ENCODE results near the gene STMP1. TPM values are rescaled to one million over a fixed set of nuclear protein-coding genes. Genes with fewer than 3 reads are reported as not detected.

Gene STMP1
- total RNA-seq, 2 donors from 2014 or later = 15.7 to 20.7 TPM

DNA sequence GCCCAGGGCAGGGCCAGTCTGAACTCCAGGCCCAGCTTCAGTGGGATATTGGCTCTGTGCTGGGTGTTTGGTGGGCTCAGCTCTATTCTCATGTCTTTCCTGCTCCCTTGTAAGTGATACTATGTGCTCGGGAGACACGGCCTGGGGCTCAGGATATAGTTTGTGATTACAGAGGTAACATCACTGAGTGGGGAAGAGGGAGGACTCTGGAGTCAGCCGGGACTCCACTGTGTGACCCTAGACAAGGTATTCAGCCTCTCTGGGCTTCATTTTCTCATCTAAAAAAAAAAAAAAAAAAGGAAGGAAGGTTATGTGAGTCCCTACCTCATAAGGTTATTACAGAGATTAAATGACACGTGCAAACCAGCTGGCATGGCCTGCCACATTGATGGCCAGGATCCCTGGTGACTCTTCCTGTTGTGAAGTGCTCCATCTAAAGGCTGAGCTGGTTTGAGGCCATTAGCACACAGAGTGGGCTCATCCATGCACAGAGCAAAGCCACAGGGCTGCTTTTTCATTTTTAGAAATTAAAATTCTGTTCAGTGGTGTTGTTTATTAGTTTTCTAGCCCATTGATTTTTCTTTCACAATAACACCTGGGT, 50.0 kb downstream of the STMP1 start:
- H3K36me3 Mint-ChIP-seq (ENCODE audit: low read depth) = no peaks in the 10 kb centered on the region
- no peaks in the 10 kb centered on the region for H3K4me1 Mint-ChIP-seq
- no peak overlapping the region for H3K4me3 Mint-ChIP-seq
- ATAC-seq = no peak
- peaks cover 4% of the 10 kb centered on the region for H3K27me3 Mint-ChIP-seq
- H3K9me3 ChIP-seq (ENCODE audit: control insufficient read depth, low read length, poor library complexity, severe bottlenecking) = no peaks in the 10 kb centered on the region
- no peak for DNase-seq
- H3K27ac Mint-ChIP-seq = no peak overlapping the region

DNA sequence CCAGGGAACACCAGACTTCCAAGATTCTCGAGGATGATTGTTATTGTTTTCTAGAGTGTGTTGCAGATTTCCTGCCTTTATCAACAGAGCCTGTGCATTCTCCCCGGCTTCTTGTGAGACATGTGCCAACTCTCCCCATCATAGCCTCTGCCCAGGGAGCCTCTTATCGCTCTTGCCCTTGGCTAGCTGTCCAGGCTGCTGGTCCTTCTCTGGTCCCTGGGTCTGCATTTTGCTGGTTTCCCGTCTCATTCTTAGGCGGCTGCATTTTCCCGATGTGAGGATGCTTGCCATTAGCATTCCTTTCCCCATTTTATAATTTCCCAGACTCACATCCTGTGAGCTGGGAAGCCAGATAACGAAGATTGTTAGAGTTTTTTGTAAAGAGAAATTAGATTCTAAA, 50.5 kb downstream of the STMP1 start:
- Mint-ChIP-seq H3K27ac (no peak overlapping the region), H3K27me3 (peaks cover 5% of the 10 kb centered on the region), H3K4me1 (no peaks in the 10 kb centered on the region), H3K36me3 (ENCODE audit: low read depth) (no peaks in the 10 kb centered on the region), H3K4me3 (no peak overlapping the region)
- H3K9me3 ChIP-seq (ENCODE audit: control insufficient read depth, low read length, poor library complexity, severe bottlenecking) = no peaks in the 10 kb centered on the region
- DNase-seq (no peak), ATAC-seq (no peak)

DNA sequence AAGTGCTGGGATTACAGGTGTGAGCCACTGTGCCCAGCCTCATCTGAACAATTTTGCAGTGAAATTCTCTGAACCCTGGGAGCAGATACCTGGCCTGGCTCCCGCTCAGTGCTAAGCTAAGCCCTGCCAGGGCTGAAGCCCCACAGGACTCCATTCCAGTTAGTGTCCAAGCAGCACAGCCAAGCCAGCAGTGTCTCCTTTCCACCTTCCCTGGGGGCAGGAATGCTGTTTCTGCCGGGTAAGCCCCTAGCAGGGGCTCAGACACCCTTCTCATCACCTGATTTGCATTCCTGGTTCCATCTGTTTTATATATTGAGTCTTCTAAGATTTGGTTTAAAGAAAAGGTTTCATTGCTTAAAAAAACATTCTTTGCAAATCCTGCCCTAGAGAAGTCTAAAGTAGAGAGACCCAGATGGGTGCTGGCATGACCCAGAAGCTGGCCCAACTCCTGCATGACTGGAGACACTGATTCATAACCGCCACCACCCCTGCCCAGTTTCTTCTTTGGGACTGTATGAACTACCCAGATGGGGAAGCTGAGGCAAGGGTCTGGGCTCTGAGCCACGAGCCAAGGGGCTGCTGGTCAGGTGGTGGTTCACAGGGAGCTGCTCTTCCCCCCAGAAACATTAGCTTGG, 51.6 kb downstream of the STMP1 start:
- no peak overlapping the region for H3K27ac Mint-ChIP-seq

DNA sequence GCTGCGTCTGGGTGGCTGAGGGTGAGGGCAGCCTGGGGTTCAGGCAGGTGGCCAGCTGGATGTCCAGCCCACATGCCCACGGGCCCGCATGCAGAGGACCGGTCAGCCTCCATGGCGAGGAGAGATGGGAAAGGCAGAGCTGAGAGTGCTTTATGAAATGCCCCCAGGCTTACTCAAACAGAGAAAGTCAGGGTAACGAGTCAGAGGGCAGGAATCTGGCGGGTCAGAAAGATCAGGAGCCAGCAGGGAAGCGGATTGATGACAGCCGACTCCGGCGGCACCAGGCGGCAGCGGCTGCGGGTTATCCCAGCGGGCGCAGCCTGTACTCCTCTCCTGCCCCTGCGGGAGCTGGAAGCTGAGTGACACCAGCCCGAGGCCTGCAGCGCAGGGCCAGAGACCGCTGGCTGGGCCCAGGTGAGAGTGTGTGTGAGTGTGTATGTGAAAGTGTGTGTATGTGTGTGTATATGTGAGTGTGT, 52.3 kb downstream of the STMP1 start:
- no peak for DNase-seq
- ATAC-seq = no peak
- Mint-ChIP-seq H3K4me3 (no peak overlapping the region), H3K4me1 (no peaks in the 10 kb centered on the region), H3K27ac (no peak overlapping the region), H3K36me3 (ENCODE audit: low read depth) (peaks cover 3% of the 10 kb centered on the region), H3K27me3 (peaks cover 23% of the 10 kb centered on the region)
- H3K9me3 ChIP-seq (ENCODE audit: control insufficient read depth, low read length, poor library complexity, severe bottlenecking) = no peaks in the 10 kb centered on the region

More for the DNA sequence above, 51.6 kb downstream of the STMP1 start:
- ATAC-seq = no peak
- no peaks in the 10 kb centered on the region for H3K9me3 ChIP-seq (ENCODE audit: control insufficient read depth, low read length, poor library complexity, severe bottlenecking)
- peaks cover 17% of the 10 kb centered on the region for H3K27me3 Mint-ChIP-seq
- no peak overlapping the region for H3K4me3 Mint-ChIP-seq
- H3K36me3 Mint-ChIP-seq (ENCODE audit: low read depth) = peaks cover 3% of the 10 kb centered on the region
- no peak for DNase-seq
- no peaks in the 10 kb centered on the region for H3K4me1 Mint-ChIP-seq

DNA sequence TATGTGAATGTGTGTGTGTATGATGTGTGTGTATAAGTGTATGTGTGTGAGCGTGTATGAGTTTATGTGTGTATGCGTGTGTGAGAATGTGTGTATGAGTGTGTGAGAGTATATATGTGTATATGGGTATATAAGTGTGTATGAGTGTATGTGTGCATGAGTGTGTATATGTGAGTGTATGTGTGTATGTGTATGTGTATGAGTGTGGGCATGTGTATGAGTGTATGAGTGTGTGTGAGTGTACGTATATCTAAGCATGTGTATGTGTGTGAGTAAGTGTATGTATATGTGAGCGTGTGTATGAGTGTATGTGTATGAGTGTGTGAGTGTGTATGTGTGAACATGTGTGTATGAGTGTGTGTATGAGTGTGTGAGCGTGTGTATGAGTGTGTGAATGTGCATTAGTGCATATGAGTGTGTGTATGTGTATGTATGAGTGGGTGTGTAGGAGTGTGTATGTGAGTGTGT, 52.8 kb downstream of the STMP1 start:
- Mint-ChIP-seq H3K4me1 (no peaks in the 10 kb centered on the region), H3K4me3 (no peak overlapping the region), H3K36me3 (ENCODE audit: low read depth) (peaks cover 3% of the 10 kb centered on the region), H3K27ac (no peak overlapping the region), H3K27me3 (peaks cover 28% of the 10 kb centered on the region)
- DNase-seq (no peak), ATAC-seq (no peak)
- no peaks in the 10 kb centered on the region for H3K9me3 ChIP-seq (ENCODE audit: control insufficient read depth, low read length, poor library complexity, severe bottlenecking)

DNA sequence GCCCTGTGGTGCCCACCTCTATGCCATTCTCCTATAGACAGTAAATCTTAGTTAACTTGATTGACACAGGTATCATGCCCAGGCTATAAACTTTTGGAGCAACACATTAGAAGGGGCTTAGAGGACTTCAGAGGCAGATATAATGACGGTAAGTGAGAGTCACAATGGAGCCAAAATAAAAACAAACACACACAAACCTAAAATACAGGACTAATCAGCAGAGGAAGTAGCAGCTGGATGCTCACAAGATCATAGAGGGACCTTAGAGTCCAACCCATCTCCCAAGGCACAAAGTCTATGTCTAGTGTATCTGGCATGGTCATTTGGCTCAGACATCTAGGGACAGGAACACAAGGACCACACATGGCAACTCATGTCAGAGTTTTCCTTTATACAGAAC, 53.4 kb downstream of the STMP1 start:
- H3K9me3 ChIP-seq (ENCODE audit: control insufficient read depth, low read length, poor library complexity, severe bottlenecking) = no peaks in the 10 kb centered on the region
- ATAC-seq (no peak), DNase-seq (no peak)
- Mint-ChIP-seq H3K36me3 (ENCODE audit: low read depth) (peaks cover 3% of the 10 kb centered on the region), H3K27me3 (peaks cover 34% of the 10 kb centered on the region), H3K4me1 (no peaks in the 10 kb centered on the region), H3K4me3 (no peak overlapping the region), H3K27ac (no peak overlapping the region)

DNA sequence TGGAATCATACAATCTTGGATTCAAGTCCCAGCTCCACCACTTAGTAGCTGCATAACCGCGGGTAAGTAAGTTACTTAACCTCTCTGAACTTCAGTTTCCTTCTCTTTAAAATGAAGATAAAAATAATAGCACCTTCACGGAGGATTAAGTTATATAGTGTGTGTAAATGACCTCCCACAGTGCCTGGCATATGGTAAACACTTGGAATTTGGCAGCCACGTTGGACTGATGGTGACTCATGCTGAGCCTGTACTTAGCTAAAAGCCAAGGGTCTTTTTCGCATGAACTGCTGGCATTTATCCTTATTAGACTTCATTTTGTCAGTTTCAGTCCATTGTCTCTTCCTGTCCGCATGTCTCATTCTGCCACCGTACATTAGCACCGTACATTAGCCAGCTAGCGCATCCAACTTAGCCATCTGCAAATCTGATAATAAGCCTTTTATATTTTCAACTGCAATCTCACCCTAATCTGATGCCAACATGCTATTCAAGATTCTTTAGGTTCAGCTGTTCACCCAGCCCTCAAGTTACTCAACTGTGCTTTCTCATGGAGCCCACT, 54.4 kb downstream of the STMP1 start:
- no peaks in the 10 kb centered on the region for H3K4me1 Mint-ChIP-seq
- H3K27ac Mint-ChIP-seq = no peak overlapping the region
- peaks cover 3% of the 10 kb centered on the region for H3K36me3 Mint-ChIP-seq (ENCODE audit: low read depth)
- H3K27me3 Mint-ChIP-seq = peaks cover 45% of the 10 kb centered on the region
- H3K4me3 Mint-ChIP-seq = no peak overlapping the region
- DNase-seq = no peak
- no peaks in the 10 kb centered on the region for H3K9me3 ChIP-seq (ENCODE audit: control insufficient read depth, low read length, poor library complexity, severe bottlenecking)
- ATAC-seq = no peak

DNA sequence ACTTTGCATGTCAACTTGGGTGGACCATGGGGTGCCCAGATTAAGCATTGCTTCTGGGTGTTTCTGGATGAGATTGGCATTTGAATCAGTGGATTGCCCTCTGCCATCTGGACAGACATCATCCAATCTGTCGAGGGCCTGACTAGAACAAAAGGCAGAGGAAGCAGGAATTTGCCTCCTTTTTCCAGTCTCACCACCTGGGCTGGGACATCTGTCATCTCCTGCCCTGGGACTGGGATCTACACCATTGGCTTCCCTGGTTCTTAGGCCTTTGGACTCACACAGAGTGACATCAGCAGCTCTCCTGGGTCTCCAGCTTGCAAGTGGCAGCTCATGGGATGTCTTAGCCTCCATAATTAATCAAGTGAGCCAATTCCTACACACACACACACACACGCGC, 55.4 kb downstream of the STMP1 start:
- no peak for DNase-seq
- Mint-ChIP-seq H3K4me1 (no peaks in the 10 kb centered on the region), H3K36me3 (ENCODE audit: low read depth) (peaks cover 3% of the 10 kb centered on the region), H3K27ac (no peak overlapping the region), H3K27me3 (peaks cover 50% of the 10 kb centered on the region), H3K4me3 (no peak overlapping the region)
- ATAC-seq = no peak
- H3K9me3 ChIP-seq (ENCODE audit: control insufficient read depth, low read length, poor library complexity, severe bottlenecking) = no peaks in the 10 kb centered on the region

DNA sequence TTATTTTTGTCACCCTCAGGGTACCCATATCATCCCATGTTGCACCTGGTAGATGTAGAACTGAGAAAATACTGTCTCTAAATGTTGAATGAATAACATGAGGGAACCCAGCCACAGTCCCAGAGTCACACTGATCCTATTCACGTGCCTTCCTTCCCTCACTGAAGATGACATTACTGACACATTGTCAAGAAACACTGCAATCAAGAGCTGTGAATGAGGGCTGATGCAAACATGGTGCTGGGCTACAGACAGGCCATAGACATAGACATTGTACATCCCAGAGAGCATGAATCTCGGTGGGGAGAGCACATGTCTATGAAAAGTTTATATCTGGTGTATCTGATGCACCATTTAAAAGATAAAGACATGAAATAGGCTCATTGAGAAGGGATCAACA, 55.9 kb downstream of the STMP1 start:
- no peaks in the 10 kb centered on the region for H3K9me3 ChIP-seq (ENCODE audit: control insufficient read depth, low read length, poor library complexity, severe bottlenecking)
- Mint-ChIP-seq H3K27ac (no peak overlapping the region), H3K4me3 (no peak overlapping the region), H3K27me3 (peaks cover 51% of the 10 kb centered on the region), H3K4me1 (no peaks in the 10 kb centered on the region), H3K36me3 (ENCODE audit: low read depth) (peaks cover 3% of the 10 kb centered on the region)
- ATAC-seq = no peak
- no peak for DNase-seq

DNA sequence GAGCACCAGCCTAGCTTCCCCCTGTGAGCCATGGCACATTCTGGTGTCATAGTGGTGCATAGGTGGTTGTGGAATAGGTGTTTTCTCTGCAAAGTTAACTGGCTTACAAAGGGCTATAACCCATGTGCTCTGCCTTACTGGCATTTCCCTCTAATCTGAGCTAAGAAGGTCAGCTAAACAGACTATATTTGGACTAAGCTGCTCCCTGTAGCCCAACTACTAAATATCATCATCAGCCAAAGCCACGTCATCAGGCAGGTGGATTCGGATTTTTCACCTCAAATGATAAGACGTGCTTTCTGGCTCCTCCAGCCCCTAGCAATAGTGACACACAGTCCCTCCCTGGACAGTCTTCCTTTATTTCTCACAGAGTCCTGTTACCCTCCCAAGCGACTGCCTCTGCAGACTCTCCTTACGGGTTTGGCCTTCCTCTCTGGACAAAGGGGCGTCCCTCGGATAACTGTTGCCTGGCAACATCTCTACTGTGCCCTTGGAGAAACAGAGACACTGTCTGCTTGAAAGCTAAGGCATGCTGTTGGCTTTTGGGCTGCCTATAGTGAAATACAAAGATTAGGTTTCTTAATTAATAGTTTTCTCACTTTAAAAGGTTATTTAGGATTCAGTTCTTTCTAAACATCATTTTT, 56.6 kb downstream of the STMP1 start:
- no peak overlapping the region for H3K4me3 Mint-ChIP-seq
- H3K9me3 ChIP-seq (ENCODE audit: control insufficient read depth, low read length, poor library complexity, severe bottlenecking) = no peaks in the 10 kb centered on the region
- ATAC-seq = no peak
- no peak overlapping the region for H3K27ac Mint-ChIP-seq
- no peak for DNase-seq
- H3K36me3 Mint-ChIP-seq (ENCODE audit: low read depth) = peaks cover 3% of the 10 kb centered on the region
- H3K27me3 Mint-ChIP-seq = peaks cover 58% of the 10 kb centered on the region
- H3K4me1 Mint-ChIP-seq = no peaks in the 10 kb centered on the region

DNA sequence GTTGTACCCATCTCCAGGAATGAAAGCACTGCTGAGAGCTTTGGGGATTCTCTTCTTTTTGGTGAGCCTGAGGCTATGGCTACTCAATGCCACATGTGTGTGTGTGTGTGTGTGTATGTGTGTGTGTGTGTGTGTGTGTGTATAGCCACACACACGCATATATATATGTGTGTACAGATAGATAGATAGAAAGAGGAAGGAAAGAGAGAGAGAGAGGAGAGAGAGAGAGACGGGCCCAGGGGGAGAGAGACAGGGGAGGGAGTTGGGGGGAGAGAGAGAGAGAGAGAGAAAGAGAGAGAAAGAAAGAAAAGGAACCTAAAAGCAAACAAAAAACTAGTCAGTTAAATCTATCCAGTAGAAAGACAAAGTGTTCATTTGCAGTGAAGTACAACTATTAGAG, 57.4 kb downstream of the STMP1 start:
- ATAC-seq (no peak), DNase-seq (no peak)
- Mint-ChIP-seq H3K4me3 (no peak overlapping the region), H3K36me3 (ENCODE audit: low read depth) (peaks cover 3% of the 10 kb centered on the region), H3K4me1 (no peaks in the 10 kb centered on the region), H3K27me3 (peaks cover 61% of the 10 kb centered on the region), H3K27ac (no peak overlapping the region)
- H3K9me3 ChIP-seq (ENCODE audit: control insufficient read depth, low read length, poor library complexity, severe bottlenecking) = no peaks in the 10 kb centered on the region

DNA sequence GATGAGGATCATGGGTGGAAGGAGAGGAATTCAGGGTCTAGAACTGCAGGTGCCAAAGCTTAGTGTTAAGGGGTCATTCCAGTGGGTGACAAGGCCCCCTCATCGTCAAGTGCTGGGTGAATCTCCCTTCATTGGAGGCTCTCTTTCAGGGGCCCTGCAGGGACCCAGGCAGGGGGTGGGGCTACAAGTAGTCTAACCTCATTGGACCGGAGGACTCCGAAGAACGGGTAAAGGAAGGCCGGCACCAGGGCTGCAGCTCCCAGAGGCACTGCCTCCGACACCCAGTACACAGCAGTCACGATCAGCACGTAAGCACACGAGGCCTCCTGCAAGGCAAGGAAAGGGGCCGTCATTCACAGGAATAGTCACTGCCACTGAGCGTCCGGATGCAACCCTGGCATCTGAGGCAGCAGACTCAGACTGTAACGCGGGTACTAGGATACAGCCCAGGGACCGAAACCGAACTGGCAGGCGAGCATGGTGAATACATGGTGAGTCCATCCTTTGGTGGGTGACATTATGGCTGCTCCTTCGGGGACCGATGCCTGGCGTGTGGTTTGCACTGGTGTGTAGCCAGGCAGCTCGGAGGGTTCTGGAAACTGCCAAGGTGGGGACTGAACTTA, 59.0 kb downstream of the STMP1 start:
- Mint-ChIP-seq H3K4me1 (no peaks in the 10 kb centered on the region), H3K27ac (peak overlapping the region; percentile 10), H3K36me3 (ENCODE audit: low read depth) (peaks cover 3% of the 10 kb centered on the region), H3K27me3 (peaks cover 65% of the 10 kb centered on the region), H3K4me3 (no peak overlapping the region)
- no peaks in the 10 kb centered on the region for H3K9me3 ChIP-seq (ENCODE audit: control insufficient read depth, low read length, poor library complexity, severe bottlenecking)
- ATAC-seq = no peak
- no peak for DNase-seq

DNA sequence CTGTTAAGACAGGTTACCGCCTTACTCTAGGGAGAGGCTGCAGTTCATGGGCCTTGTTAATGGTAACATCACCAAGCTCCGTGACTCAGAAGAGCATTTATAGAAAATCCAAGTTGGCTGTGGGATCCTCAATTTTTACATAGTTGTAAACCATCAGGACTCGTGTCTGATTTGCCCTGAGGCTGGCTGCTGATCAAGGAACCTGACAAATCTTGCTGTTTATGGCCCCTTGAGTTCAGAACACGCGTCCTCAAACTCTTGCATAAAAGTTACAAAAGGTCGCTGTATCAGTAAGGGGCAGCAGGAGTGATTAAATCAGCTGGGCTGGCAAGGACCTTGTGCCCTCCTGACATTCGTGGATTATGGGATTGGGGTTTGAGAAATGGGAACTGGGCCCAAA, 61.1 kb downstream of the STMP1 start:
- peaks cover 67% of the 10 kb centered on the region for H3K27me3 Mint-ChIP-seq
- H3K4me3 Mint-ChIP-seq = no peak overlapping the region
- H3K36me3 Mint-ChIP-seq (ENCODE audit: low read depth) = peaks cover under 1% of the 10 kb centered on the region
- DNase-seq = no peak
- ATAC-seq = no peak
- no peak overlapping the region for H3K27ac Mint-ChIP-seq
- H3K4me1 Mint-ChIP-seq = no peaks in the 10 kb centered on the region
- no peaks in the 10 kb centered on the region for H3K9me3 ChIP-seq (ENCODE audit: control insufficient read depth, low read length, poor library complexity, severe bottlenecking)
